GM21723 (cell line): ENCODE measurements around the gene RPUSD4.

Experiments
- ATAC-seq: cut with Tn5 transposase; IDR thresholded peaks from one replicate; pipeline ENCODE4 v1.9.1; 2021; ENCODE audit warnings: mild to moderate bottlenecking, moderate library complexity; ENCODE audit not compliant: unreplicated experiment

Gene RPUSD4

GRCh38 chr11:126159719-126160344 lies 51.6 kb downstream of the RPUSD4 start:
- ATAC-seq: no peak

GRCh38 chr11:126158054-126158791 lies 53.2 kb downstream of the RPUSD4 start:
- ATAC-seq: no peak

GRCh38 chr11:126157326-126158030 lies 54.0 kb downstream of the RPUSD4 start:
- ATAC-seq: no peak

DNA sequence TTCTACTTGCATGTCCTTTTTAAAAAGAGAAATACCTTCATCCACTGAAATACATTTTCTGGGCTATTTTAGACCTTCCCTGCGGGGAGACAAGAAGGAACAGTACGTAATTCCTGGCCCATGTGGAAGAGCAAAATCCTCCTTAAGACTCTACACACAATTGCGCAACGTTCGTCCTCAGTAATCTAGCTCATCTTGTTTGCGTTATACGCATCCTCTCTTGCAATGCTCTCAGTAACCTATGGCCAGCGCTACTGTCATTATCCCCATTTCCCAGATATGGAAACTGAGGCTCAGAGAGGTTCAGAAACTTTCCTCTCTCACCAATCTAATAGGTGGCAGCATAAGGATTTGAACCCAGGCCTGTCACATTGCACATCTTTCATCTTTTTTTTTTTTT lies 54.6 kb downstream of the RPUSD4 start:
- no peak for ATAC-seq

GRCh38 chr11:126155402-126156187 lies 55.9 kb downstream of the RPUSD4 start:
- no peak for ATAC-seq

GRCh38 chr11:126154691-126155090 lies 56.8 kb downstream of the RPUSD4 start:
- ATAC-seq: no peak

DNA sequence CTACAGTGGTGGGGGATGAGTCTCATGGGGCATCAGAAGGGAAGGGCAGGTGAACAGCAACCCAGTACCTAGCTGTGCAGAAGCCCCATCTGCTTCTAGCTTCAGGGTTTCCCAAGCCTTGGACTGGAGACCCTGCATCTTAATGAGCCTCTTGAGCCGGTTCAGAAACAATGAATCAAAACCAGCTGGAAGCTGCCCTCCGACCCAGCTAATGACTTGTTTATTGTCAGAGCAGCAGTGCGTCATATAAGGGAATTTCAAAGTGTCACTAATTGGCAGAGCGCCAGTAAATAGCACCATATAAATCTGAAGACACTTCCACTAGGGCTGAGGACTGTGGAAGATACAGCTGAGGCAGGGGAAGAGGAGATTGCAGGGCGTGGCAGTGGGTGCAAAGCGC lies 57.5 kb downstream of the RPUSD4 start:
- no peak for ATAC-seq

GRCh38 chr11:126153006-126153405 lies 58.4 kb downstream of the RPUSD4 start:
- no peak for ATAC-seq

- ATAC-seq: no peak
Measured at GRCh38 chr11:126152586-126152985, 58.9 kb downstream of the RPUSD4 start.

DNA sequence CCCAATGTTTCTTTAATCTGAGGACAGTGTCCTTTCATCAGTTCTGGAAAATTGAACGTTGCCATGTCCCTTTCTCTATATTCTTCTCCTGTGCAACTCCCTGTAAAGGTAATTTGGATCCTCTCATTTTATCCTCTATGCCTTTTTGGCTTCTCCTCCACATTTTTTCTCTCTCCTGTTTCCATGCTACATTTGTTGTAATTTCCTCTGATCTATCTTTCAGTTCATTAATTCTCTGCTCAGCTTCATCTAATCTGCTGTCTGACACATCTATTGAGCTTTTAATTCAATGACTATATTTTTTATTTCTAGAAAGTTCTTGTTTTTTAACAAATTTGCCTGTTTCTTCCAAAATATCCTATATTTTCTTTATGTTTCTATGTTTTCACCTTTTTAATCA lies 59.3 kb downstream of the RPUSD4 start:
- ATAC-seq: no peak
